ENCODE data around the gene NOLC1. TPM values are rescaled to one million over a fixed set of nuclear protein-coding genes. Genes with fewer than 3 reads are reported as not detected.

Gene NOLC1
- total RNA-seq, 1 donor from 2014 or later, result 116 TPM

DNA sequence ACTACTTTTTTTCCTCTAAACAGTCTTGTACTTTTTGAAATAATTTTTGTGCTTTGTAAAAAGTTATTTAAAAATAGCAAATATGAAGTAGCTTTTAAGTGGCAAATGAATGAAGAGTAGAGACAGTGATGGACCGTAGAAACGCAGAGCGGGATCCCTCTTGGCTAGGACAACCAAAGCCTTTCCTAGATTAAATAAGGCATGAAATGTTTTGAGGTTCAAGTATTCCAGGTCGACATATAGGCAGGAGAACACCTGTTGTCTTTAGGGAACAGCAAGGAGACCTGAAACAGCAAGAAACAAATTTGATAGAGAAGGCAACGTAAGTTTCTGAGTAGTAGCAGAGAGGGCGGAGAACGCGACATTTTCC lies 20.0 kb upstream of the NOLC1 start:
- Mint-ChIP-seq H3K36me3 (ENCODE audit: low read depth) (peaks cover 5% of the 10 kb centered on the region), H3K27me3 (ENCODE audit: low read depth) (no peaks in the 10 kb centered on the region), H3K4me1 (peaks cover 34% of the 10 kb centered on the region), H3K9me3 (no peaks in the 10 kb centered on the region), H3K27ac (ENCODE audit: unreplicated experiment) (no peak overlapping the region), H3K4me3 (peak overlapping the region; percentile 96)
- no peak for DNase-seq (ENCODE audit: low read depth, low spot score)
- TF ChIP-seq, protein P1, sequence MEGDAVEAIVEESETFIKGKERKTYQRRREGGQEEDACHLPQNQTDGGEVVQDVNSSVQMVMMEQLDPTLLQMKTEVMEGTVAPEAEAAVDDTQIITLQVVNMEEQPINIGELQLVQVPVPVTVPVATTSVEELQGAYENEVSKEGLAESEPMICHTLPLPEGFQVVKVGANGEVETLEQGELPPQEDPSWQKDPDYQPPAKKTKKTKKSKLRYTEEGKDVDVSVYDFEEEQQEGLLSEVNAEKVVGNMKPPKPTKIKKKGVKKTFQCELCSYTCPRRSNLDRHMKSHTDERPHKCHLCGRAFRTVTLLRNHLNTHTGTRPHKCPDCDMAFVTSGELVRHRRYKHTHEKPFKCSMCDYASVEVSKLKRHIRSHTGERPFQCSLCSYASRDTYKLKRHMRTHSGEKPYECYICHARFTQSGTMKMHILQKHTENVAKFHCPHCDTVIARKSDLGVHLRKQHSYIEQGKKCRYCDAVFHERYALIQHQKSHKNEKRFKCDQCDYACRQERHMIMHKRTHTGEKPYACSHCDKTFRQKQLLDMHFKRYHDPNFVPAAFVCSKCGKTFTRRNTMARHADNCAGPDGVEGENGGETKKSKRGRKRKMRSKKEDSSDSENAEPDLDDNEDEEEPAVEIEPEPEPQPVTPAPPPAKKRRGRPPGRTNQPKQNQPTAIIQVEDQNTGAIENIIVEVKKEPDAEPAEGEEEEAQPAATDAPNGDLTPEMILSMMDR (conservative IDR thresholded peaks at IDR 0.05), result no peak

GRCh38 chr10:102132563-102133372 lies 19.4 kb upstream of the NOLC1 start, which contains the start of gene PPRC1:
PPRC1 (plus strand) TSS chr10:102133040; CDS start chr10:102133069, 29 bp downstream.
- no peaks in the 10 kb centered on the region for H3K27me3 Mint-ChIP-seq (ENCODE audit: low read depth)
- H3K9me3 Mint-ChIP-seq, result no peaks in the 10 kb centered on the region
- TF ChIP-seq, protein P1 (conservative IDR thresholded peaks at IDR 0.05), result peak; percentile 99

DNA sequence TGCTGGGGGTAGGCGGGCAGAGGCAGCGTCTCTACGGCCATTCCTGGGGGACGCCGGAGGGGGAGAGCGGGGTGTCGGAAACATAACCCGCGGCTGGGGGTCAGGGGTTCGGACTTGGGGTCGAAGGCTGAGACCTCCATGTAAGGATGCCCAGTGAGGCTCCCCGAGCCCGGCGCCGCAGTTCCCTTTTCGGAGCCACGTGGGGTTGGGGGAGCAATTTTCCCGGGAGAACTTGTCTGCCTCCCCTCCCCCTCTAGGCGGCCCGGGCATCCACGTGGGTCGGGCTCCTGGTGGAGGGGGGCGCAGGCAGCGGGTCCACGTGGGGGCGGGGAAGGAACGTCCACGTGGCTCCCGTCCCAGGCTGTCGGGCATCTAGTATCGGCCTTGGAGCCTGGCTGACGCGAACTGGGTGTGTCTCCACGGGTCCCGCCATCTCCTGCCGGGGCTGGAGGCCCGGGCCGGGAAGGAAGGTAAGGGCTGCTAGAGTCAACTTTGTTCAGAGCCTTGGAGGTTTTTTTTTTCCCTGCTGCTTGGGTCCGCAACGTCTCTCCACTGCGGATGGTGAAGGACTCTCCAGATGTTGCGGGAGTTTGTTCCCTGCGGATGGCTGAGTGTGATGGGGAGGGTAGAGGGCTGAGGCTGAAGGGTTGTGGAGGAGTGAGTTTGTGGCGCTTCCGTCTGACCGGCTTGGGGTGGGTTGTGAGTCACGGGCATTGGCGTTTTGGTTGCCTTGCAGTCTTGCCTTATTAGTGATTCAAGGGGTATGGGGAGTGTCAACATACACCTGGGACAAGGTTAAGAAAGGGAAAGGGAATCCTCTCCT lies 18.6 kb upstream of the NOLC1 start:
- TF ChIP-seq, protein P1 (conservative IDR thresholded peaks at IDR 0.05), result no peak
- Mint-ChIP-seq H3K4me3 (peak overlapping the region; percentile 96), H3K36me3 (ENCODE audit: low read depth) (peaks cover 5% of the 10 kb centered on the region), H3K27me3 (ENCODE audit: low read depth) (no peaks in the 10 kb centered on the region), H3K9me3 (no peaks in the 10 kb centered on the region), H3K4me1 (peaks cover 34% of the 10 kb centered on the region), H3K27ac (ENCODE audit: unreplicated experiment) (peak overlapping the region; percentile 94)
- DNase-seq (ENCODE audit: low read depth, low spot score), result peak; percentile 68

More at GRCh38 chr10:102132563-102133372, 19.4 kb upstream of the NOLC1 start, which contains the start of gene PPRC1:
- H3K36me3 Mint-ChIP-seq (ENCODE audit: low read depth), result peaks cover 5% of the 10 kb centered on the region
- H3K4me1 Mint-ChIP-seq, result peaks cover 34% of the 10 kb centered on the region
- peak within 1 kb of the TSS; percentile 96 for H3K4me3 Mint-ChIP-seq
- peak; percentile 93 for DNase-seq (ENCODE audit: low read depth, low spot score)
- H3K27ac Mint-ChIP-seq (ENCODE audit: unreplicated experiment), result peak within 1 kb of the TSS; percentile 94

DNA sequence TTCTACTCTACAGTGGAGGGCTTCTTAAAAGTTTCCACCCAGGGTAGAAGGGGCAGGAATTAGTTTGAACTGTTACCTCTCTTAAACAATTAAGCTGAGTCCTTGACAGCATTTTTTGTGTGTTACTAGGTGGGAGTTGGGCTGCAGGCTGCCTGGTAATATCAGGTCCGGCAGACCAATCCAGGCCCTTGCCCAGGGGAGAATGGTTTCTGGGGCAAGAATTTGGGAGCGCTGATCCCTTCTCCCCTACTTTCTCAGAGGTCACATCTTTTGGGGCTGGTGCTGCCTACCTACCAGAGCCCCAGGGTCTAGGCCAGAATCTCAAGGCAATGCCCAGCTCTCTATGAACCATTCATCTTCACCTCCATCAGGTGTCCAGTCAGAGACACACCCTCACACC lies 17.8 kb upstream of the NOLC1 start:
- TF ChIP-seq, protein P1 (conservative IDR thresholded peaks at IDR 0.05), result no peak
- H3K4me1 Mint-ChIP-seq, result peaks cover 34% of the 10 kb centered on the region
- peak overlapping the region; percentile 61 for H3K27ac Mint-ChIP-seq (ENCODE audit: unreplicated experiment)
- no peaks in the 10 kb centered on the region for H3K9me3 Mint-ChIP-seq
- peaks cover 5% of the 10 kb centered on the region for H3K36me3 Mint-ChIP-seq (ENCODE audit: low read depth)
- no peaks in the 10 kb centered on the region for H3K27me3 Mint-ChIP-seq (ENCODE audit: low read depth)
- peak overlapping the region; percentile 96 for H3K4me3 Mint-ChIP-seq
- DNase-seq (ENCODE audit: low read depth, low spot score), result no peak

DNA sequence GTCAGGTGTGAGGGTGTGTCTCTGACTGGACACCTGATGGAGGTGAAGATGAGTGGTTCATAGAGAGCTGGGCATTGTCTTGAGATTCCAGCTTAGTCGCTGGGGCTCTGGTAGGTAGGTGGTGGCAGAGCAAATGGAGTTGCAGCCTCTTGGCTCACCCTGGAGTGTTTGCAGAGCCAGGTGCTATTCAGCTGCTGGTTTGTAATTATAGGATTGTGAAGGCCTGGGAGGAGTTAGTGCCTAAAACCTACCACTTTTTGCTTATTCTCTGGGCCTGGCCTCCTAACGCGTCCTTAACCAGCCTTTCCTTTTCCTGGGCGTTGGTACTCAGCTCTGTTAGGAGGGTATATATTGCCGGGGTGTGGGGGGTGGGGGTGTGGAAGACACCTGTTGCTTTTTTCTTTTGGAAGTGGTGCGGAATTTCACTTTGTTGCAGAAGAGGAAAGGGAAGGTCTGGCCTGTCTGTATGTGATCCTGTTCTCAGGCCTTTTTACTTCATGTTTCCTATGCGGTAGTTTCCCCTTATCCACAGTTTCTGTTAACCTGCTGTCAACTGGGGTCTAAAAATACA lies 16.1 kb upstream of the NOLC1 start:
- Mint-ChIP-seq H3K4me1 (peaks cover 34% of the 10 kb centered on the region), H3K36me3 (ENCODE audit: low read depth) (peaks cover 14% of the 10 kb centered on the region), H3K27ac (ENCODE audit: unreplicated experiment) (no peak overlapping the region), H3K27me3 (ENCODE audit: low read depth) (no peaks in the 10 kb centered on the region), H3K9me3 (no peaks in the 10 kb centered on the region), H3K4me3 (peak overlapping the region; percentile 67)
- TF ChIP-seq, protein P1 (conservative IDR thresholded peaks at IDR 0.05), result no peak
- DNase-seq (ENCODE audit: low read depth, low spot score), result no peak

Measured in neural crest cell (in vitro differentiated cells).